Urothelium cell line (cell line): ENCODE data around the gene GPD2.

Experiments used
- DNase-seq: peaks from one replicate; pipeline ENCODE4 v3.0.0; 2011; ENCODE audit warnings: low spot score, mixed read lengths
- FAIRE-seq: peaks from 2 replicates; lab custom pipeline; 2011; peaks lifted over from hg19 to GRCh38; lab: Jason Lieb, UNC

The GPD2 gene

GRCh38 chr2:156435718-156436496, at the start of gene GPD2:
Gene GPD2 (plus strand): TSS chr2:156436379. CDS start chr2:156476106, 39,727 bp downstream.
- FAIRE-seq: no peak
- DNase-seq: peak; percentile 88

- DNase-seq (no peak), FAIRE-seq (no peak)
Observed at GRCh38 chr2:156394033-156394741, 42.0 kb upstream of the GPD2 start.

- FAIRE-seq (no peak), DNase-seq (no peak)
Observed at GRCh38 chr2:156396126-156396525, 40.1 kb upstream of the GPD2 start.

- no peak for FAIRE-seq
Observed at GRCh38 chr2:156397229-156397628, 39.0 kb upstream of the GPD2 start.

GRCh38 chr2:156398176-156398575, 38.0 kb upstream of the GPD2 start:
- FAIRE-seq (peak; percentile 63), DNase-seq (no peak)

More at GRCh38 chr2:156397229-156397628, 39.0 kb upstream of the GPD2 start:
- no peak for DNase-seq

GRCh38 chr2:156399224-156399949, 36.8 kb upstream of the GPD2 start:
- DNase-seq: peak; percentile 16
- no peak for FAIRE-seq

- peak; percentile 81 for DNase-seq
- no peak for FAIRE-seq
Observed at GRCh38 chr2:156399950-156400705, 36.1 kb upstream of the GPD2 start.

- FAIRE-seq: no peak
- peak; percentile 49 for DNase-seq
Observed at GRCh38 chr2:156400706-156401678, 35.2 kb upstream of the GPD2 start.

GRCh38 chr2:156401861-156402260, 34.3 kb upstream of the GPD2 start:
- DNase-seq (peak; percentile 21), FAIRE-seq (no peak)

GRCh38 chr2:156405586-156405985, 30.6 kb upstream of the GPD2 start:
- DNase-seq (peak; percentile 7), FAIRE-seq (no peak)

- DNase-seq: no peak
- no peak for FAIRE-seq
Observed at GRCh38 chr2:156411835-156412234, 24.3 kb upstream of the GPD2 start.

- no peak for FAIRE-seq
- DNase-seq: no peak
Observed at GRCh38 chr2:156421851-156422250, 14.3 kb upstream of the GPD2 start.

- no peak for DNase-seq
- FAIRE-seq: no peak
Observed at GRCh38 chr2:156423674-156424282, 12.4 kb upstream of the GPD2 start.

GRCh38 chr2:156427074-156427473, 9.1 kb upstream of the GPD2 start:
- FAIRE-seq (no peak), DNase-seq (no peak)

- no peak for DNase-seq
- no peak for FAIRE-seq
Observed at GRCh38 chr2:156429211-156429610, 7.0 kb upstream of the GPD2 start.

GRCh38 chr2:156430236-156430979, 5.8 kb upstream of the GPD2 start:
- no peak for FAIRE-seq
- no peak for DNase-seq

- peak; percentile 48 for DNase-seq
- FAIRE-seq: no peak
Observed at GRCh38 chr2:156430980-156431358, 5.2 kb upstream of the GPD2 start.

GRCh38 chr2:156434461-156435291, 1.5 kb upstream of the GPD2 start:
- DNase-seq (peak; percentile 26), FAIRE-seq (no peak)
